ENCODE measurements around the gene ADAM12.
"Not testable (repeated sequence)": the region's sequence is repeated elsewhere in the genome, so short reads cannot be mapped to it uniquely, and the experiment has no call there.

The ADAM12 gene

DNA sequence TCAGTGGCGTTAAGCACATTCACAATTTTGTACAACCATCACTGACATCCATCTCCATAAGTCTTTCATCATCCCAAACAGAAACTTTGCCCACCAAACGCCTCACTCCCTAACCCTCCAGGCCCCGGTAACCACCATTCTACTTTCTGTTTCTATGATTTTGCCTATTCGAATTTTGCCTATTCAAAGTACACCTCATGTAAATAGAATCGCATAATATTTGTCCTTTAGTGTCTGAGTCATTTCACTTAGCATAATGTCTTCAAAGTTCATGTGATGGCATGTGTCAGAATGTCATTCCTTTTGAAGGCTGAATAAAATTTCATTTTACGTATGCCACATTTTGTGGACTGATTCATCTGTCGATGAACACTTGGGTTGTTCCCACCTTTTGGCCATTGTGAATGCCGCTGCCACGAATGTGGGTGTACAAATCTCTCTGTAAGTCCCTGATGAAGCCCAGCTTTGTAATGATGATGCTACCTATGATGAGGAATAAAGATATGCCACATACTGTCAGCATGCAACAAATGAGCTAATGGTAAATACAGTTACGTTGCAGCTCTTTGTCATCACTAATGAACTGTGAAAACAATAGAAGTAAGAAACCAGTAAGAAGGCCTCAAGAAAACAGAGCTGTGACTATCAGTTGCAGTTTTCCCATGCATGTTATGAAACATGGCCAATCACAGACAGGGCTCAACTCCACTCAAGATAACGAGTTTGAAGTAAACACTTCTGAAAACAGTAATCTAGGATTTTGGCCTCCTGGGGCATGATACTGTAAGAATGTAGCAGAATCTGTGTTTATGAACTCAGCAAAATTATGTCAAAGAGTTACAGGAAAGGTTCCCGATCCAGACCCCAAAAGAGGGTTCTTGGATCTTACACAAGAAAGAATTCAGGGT, 120.0 kb downstream of the ADAM12 start:
- in situ Hi-C loops (cut with MboI; ENCODE audit: low sequenced_read_pairs), result no loop called here

GRCh38 chr10:126264102-126265018, 123.9 kb downstream of the ADAM12 start:
- in situ Hi-C loops (cut with MboI; ENCODE audit: low sequenced_read_pairs), result no loop called here

GRCh38 chr10:126263006-126263676, 125.1 kb downstream of the ADAM12 start:
- in situ Hi-C loops (cut with MboI; ENCODE audit: low sequenced_read_pairs), result no loop called here

DNA sequence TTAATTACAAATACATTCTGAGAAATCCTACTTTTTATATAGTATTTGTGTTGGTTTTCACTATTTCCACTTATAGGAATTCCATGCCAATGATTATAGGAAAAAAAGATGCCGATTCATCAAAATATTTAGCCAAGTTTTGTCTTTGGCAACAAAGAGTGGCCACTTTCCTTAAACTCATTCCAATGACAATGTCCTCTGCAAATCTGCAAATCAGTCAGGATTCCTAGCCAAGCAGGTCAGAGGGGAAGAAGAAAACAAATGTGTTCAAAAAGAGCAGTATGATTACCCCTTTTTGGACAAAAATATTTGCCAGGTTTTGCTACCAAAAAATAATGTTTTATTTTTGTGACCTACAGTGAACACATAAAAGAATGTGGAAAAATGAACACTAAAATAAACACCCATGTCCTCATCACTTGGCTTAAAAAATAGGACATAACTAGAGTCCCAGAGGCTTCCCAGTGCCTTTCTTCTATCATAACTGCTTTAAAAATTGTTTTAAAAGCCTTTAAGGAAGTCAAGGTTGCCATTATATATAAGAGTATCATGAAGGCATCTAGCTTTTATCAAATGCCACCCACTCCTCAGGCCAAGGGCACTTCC, 125.9 kb downstream of the ADAM12 start:
- in situ Hi-C loops (cut with MboI; ENCODE audit: low sequenced_read_pairs), result no loop called here

GRCh38 chr10:126259760-126260479, 128.4 kb downstream of the ADAM12 start:
- in situ Hi-C loops (cut with MboI; ENCODE audit: low sequenced_read_pairs), result no loop called here

- in situ Hi-C loops (cut with MboI; ENCODE audit: low sequenced_read_pairs), result no loop called here
These were observed 131.4 kb downstream of the ADAM12 start for GRCh38 chr10:126256864-126257263.

DNA sequence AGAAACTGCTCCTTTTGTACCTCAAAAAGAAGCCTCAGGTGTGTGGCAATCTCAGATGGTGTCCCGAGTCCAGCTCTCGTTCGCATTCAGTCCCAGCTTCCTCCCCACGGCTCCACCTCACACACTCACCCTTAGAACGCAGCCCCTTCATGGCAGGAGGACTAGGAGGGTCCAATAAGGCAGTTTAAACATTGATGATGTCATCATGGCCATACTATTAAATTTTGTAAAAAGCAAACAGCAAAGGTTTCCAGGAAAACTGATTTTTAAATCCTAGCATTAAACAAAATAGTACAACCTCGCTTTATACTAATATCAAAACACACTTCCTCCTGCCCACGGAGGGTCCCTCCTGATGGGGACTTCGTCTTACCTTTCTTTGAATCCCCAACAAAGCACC, 133.0 kb downstream of the ADAM12 start:
- in situ Hi-C loops (cut with MboI; ENCODE audit: low sequenced_read_pairs), result no loop called here

DNA sequence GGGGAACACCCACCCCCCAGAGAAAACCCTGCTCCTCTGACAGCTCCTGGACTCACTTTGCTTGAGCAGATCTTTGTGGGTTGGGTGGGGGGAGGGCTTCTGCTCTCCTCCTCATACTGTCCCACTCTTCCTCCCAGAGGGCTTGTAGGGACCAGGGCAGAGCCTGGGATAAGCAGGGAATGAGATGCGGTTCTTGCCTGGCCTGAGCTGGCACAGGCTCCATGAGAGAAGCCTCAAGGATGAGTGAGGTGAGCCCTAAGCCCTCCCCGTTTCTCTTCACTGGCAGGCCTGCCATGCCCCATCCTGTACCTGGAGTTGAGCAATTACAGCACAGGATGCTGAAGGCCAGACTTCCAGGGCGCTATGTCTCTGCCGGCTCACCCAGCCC, 134.7 kb downstream of the ADAM12 start:
- in situ Hi-C loops (cut with MboI; ENCODE audit: low sequenced_read_pairs), result no loop called here

DNA sequence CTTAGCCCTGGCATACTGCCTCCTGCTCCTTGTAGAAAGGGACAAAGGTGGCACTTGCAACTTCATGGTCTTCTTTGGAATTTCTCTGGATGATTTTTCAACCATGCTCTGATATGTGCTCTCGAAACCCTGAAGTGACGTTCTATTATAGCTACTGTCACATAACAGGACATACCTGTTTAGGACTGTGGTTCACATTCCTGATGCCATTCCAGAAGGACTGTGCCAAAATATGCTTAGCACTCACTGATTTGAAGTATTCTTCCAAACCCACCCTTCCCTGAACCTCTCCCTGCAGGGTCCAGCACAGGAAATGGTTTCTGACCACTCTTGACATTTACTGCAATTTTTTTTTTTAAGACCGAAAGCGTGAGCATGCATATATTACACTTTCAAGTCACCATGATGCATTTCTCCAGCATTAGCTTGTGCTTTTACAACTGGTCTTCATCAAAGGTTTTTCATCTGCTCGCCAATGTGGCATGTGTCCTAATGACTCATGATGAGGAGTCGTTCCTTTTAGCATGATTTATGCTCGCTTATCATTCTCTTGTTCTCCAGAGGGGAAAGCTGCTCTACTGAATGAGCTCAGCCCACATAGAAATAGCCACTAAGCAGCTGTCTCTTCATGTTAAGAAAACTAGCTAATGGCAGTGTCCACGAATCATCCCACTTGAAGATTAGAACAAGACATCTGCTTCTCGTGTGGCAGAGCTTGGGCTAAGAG, 135.2 kb downstream of the ADAM12 start:
- in situ Hi-C loops (cut with MboI; ENCODE audit: low sequenced_read_pairs), result no loop called here

GRCh38 chr10:126251778-126252407, 136.4 kb downstream of the ADAM12 start:
- in situ Hi-C loops (cut with MboI; ENCODE audit: low sequenced_read_pairs), result no loop called here

DNA sequence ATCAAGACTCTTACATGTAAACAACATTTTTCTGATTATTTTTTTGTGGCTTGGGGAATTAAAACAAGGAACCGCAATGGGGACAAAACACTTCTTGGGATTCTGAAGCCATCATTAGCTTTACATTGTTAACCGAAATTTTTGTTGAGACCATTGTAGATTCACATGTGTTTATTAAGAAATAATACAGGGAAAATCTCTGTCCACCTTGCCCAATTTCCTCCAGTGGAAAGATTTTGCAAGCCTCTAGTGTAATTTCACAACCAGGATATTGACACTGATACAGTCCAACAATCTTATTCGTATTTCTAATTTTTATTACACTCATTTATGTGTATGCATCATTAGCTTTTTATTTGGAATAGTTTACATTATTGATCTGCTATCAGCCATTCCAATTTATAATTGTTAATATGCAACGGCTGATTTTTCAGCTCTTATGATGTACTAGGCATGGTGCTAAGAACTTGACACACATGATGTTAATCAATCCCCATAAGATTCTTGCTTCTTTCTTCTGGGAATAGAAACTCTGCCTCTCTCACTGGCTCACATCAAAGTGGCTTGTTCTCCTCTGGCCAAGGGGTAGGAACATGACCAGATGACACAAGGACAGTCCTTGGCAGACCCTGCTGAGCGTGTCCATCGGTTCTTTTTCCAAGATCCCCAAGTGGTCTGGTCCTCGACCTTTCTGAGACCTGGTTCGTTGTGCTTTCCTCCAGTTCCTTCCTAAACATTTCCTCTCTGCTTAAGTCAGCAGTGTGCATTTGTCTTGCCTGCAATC, 137.6 kb downstream of the ADAM12 start:
- in situ Hi-C loops (cut with MboI; ENCODE audit: low sequenced_read_pairs), result no loop called here

GRCh38 chr10:126250045-126250444, 138.2 kb downstream of the ADAM12 start:
- in situ Hi-C loops (cut with MboI; ENCODE audit: low sequenced_read_pairs), result no loop called here

DNA sequence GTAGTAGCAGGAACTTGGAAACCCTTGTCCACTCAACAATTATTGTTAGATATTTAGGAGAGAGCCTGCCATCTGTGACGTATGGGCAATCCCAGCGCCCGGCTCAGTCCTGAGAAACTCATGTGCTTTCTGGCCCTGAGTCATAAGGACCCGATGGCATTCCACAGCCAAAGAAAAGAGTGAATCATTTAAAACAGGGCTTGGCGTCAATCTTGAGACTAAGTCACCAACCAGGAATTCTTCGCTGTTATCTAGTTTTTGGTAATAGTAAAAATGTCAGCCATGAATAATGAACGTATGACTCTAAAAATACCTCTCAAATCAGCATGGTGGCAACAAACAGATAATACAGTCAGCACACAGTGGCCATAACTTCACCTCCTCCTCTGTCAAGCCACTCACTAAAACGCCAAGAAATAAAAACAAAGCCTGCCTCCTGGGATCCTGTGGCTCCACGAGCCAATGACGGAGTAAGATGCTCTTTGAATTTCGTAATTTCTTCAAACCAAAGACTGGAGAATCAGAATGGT, 140.8 kb downstream of the ADAM12 start:
- in situ Hi-C loops (cut with MboI; ENCODE audit: low sequenced_read_pairs), result no loop called here

DNA sequence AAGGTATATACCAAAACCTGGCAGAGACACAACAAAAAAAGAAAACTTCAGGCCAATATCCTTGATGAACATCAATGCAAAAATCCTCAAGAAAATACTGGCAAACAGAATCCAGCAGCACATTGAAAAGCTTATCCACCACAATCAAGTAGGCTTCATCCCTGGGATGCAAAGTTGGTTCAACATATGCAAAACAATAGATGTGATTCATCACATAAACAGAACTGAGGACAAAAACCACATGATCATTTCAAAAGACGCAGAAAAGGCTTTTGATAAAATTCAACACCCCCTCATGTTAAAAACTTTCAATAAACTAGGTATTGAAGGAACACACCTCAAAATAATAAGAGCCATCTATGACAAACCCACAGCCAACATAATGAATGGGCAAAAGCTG, 141.9 kb downstream of the ADAM12 start:
- in situ Hi-C loops (cut with MboI; ENCODE audit: low sequenced_read_pairs), result not testable (repeated sequence)

DNA sequence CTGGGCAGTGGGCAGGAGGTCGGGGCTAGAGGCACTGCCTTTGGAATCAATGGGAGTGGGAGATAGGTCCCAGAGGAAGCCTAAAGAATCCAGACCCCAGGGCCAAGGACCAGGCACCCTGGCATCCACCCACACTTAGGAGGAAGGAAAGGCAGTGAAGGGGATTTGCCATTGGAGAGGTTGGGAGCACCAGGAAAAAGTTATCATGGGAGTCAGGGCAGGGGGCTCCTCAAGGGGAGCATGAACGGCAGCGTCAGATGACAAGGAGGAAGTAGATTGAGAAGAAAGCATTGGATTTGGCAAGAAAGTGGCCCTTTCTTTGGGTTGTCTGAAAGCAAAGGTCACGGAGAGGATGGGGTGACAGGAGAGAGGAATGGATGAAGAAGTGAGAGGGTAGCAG, 142.8 kb downstream of the ADAM12 start:
- in situ Hi-C loops (cut with MboI; ENCODE audit: low sequenced_read_pairs), result no loop called here

DNA sequence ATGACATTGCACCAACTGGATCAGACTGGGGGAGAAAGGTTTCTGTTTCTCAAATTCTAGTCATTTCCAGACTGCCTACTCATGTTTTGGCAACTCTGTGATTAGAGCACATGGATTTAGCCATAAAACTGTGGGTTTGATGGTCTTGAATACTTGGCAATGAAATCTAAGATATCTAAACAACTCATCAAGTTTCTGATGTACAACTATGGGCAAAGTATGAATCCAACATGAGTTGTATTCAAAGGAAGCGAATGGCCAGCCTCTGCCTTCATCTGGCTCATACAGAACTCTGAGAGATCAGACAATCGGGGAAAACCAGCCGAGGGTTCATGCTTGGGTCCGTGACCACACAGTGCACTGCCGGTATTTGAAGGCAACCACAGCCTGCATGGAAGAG, 144.3 kb downstream of the ADAM12 start:
- in situ Hi-C loops (cut with MboI; ENCODE audit: low sequenced_read_pairs), result no loop called here

- in situ Hi-C loops (cut with MboI; ENCODE audit: low sequenced_read_pairs), result no loop called here
These were observed 145.0 kb downstream of the ADAM12 start for GRCh38 chr10:126243306-126243705.
